ENCODE results near the gene MOGAT1.
A peak's percentile ranks its signal among the peaks of the same experiment; 100 is the strongest.
"Not testable (repeated sequence)": the region's sequence is repeated elsewhere in the genome, so short reads cannot be mapped to it uniquely, and the experiment has no call there.

Gene MOGAT1

DNA sequence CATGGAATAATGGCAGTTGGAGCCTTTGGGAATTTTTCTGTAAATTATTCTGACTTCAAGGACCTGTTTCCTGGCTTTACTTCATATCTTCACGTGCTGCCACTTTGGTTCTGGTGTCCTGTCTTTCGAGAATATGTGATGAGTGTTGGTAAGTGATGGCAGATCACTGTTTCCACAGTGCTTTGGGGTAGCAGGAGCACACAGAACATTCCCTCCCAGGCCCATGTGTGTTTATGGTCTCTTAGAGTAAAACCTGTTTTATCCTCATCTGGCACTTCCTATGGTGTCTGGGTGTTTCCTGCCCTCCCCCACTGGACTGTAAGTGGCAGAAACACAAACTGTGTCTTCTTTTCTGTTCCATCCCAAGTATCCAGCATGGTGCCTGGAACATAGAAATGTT is 17.9 kb downstream of the MOGAT1 start:
- no peak for ATAC-seq (replicated peaks)
- DNase-seq, result no peak
- H3K4me1 Mint-ChIP-seq, result peaks cover 0 to 5% of the 10 kb centered on the region in 2 donors
- no peak overlapping the region for H3K27ac Mint-ChIP-seq
- H3K36me3 Mint-ChIP-seq, result no peaks in the 10 kb centered on the region
- no peak overlapping the region for H3K4me3 Mint-ChIP-seq
- no peaks in the 10 kb centered on the region for H3K9me3 Mint-ChIP-seq
- H3K27me3 Mint-ChIP-seq, result peaks cover 0 to 8% of the 10 kb centered on the region in 2 donors

DNA sequence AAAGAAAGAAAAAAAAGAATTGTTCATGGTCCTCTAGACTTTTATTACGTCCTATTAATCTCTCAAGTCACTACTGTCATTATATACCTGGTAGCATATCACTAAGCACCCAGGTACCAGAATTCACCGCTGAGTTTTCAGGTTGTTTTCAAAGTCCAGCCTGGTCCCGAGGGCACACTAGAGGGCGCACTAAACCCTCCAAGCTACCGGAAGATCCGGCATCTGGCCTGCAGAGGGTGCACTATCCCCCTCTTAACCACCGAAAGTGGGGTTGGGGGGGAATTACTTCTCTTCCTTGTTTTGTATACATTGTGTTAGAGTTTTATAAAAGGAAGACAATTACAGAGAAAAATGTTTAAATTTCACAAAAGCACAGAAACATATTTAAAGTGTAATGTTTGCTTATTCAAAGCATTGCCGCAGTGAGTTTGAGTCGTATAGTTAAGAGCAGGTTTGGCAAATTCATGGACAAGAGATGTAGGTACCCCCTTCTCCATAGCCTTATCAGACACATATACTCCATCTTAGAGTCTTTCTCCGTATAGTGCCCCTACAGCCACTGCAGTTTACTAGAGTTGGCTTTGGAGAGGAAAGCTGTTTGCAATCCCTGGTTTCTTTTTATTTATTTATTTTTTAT is 19.2 kb downstream of the MOGAT1 start:
- Mint-ChIP-seq H3K4me3 (peak overlapping the region in 1 of 2 donors; percentile 32), H3K27me3 (peaks cover 0 to 8% of the 10 kb centered on the region in 2 donors), H3K36me3 (no peaks in the 10 kb centered on the region), H3K27ac (no peak overlapping the region), H3K9me3 (no peaks in the 10 kb centered on the region), H3K4me1 (peaks cover 0 to 5% of the 10 kb centered on the region in 2 donors)
- ATAC-seq (replicated peaks), result peak; percentile 98
- peak; percentile 58 for DNase-seq

DNA sequence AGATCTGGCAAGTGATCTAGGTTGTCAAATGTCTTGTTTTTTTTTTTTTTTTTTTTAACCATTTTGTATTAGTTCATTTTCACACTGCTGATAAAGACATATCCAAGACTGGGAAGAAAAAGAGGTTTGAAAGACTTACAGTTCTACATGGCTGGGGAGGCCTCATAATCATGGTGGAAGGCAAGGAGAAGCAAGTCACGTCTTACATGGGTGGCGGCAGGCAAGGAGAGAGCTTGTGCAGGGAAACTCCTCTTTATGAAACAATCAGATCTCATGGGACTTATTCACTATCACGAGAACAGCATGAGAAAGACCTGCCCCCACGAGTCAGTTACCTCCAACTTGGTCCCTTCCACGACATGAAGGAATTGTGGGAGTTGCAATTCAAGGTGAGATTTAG is 22.0 kb downstream of the MOGAT1 start:
- not testable (repeated sequence) for ATAC-seq (replicated peaks); H3K27ac Mint-ChIP-seq; H3K4me3 Mint-ChIP-seq; H3K27me3 Mint-ChIP-seq; DNase-seq; H3K9me3 Mint-ChIP-seq; H3K36me3 Mint-ChIP-seq; H3K4me1 Mint-ChIP-seq

DNA sequence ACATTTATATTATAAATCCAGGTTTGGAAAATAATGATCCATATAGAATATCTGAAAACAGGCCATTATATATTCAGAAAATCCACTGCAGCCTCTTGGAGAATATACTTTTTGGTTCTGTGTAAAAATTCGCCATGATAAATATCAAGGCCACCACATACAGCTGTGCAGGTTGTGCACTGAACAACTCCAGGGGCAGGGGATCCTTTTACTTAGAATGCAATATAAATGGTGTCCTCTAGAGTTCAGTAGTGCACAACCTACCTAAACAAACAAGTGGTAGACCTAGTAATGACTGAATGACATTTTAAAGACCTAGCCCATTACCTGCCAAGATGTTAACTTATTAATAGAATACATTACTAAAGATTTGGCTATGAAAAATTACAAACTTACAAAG is 22.4 kb downstream of the MOGAT1 start:
- Mint-ChIP-seq H3K27me3 (no peaks in the 10 kb centered on the region), H3K9me3 (no peaks in the 10 kb centered on the region), H3K36me3 (no peaks in the 10 kb centered on the region), H3K27ac (no peak overlapping the region), H3K4me1 (peaks cover 0 to 5% of the 10 kb centered on the region in 2 donors), H3K4me3 (no peak overlapping the region)
- DNase-seq (no peak), ATAC-seq (replicated peaks) (peak in 1 of 2 donors; percentile 36)

DNA sequence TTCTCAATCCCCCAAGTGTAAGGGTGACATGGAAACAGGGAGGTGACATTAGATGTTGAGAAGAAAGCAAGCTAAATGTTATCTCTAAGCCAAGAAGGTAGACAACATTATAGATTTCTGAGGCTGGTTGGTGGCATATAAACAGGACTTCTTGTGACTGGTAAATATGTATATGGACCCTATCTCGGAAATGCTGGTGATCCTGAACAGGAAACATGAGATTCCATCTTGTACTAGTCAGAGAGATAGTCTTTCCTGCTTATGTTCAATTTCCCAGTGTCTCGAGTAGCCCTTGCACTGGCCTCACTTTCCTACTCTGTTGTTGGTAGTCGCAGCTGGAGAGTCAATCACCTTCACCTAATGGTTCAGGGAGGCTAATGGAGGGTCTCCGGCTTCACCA is 26.8 kb downstream of the MOGAT1 start:
- Mint-ChIP-seq H3K36me3 (no peaks in the 10 kb centered on the region), H3K4me1 (peaks cover 0 to 7% of the 10 kb centered on the region in 2 donors), H3K4me3 (no peak overlapping the region), H3K27ac (no peak overlapping the region), H3K27me3 (peaks cover 14 to 15% of the 10 kb centered on the region in 2 donors), H3K9me3 (no peaks in the 10 kb centered on the region)
- ATAC-seq (replicated peaks) (no peak), DNase-seq (no peak)

DNA sequence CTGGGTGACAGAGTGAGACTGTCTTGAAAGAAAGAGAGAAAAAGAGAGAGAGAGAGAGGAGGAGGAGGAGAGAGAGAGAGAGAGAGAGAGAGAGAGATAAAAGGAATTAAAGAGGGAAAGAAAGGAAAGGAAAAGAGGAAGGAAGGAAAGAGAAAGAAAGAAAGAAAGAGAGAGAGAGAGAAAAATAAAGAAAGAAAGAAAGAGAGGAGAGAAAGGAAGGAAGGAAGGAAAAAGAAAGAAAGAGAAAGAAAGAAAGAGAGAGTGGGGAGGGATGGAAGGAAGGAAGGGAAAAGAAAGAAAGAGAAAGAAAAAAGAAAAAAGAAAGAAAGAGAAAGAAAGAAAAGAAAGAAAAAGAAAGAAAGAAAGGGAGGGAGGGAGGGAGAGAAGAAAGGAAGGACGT is 29.8 kb downstream of the MOGAT1 start:
- ATAC-seq (replicated peaks), result no peak
- DNase-seq, result no peak
- Mint-ChIP-seq H3K4me1 (peaks cover 0 to 7% of the 10 kb centered on the region in 2 donors), H3K9me3 (no peaks in the 10 kb centered on the region), H3K27ac (peak overlapping the region; percentile 48), H3K36me3 (no peaks in the 10 kb centered on the region), H3K27me3 (peaks cover 14 to 15% of the 10 kb centered on the region in 2 donors), H3K4me3 (no peak overlapping the region)

DNA sequence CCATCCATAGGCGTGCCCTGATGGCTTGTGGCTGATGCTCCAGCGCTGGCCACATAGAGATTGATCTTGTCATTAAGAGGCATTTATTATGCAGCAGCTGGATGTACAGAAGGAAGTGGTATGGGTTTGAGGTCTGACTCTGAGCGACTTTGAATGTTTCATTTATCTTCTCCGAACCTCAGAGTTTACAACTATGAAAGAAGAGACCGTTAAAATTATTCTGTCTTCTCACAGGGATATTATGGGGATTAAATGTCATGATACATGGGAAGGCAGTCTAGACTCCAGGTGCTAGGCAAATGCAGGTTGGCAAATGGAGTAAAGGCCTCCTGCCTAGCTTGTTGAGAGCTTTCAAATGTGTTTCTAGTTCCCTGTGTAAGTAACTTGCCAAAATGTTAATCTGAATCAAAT is 30.3 kb downstream of the MOGAT1 start:
- ATAC-seq (replicated peaks) (no peak), DNase-seq (no peak)
- Mint-ChIP-seq H3K9me3 (no peaks in the 10 kb centered on the region), H3K27ac (no peak overlapping the region), H3K36me3 (no peaks in the 10 kb centered on the region), H3K4me3 (no peak overlapping the region), H3K4me1 (peaks cover 0 to 7% of the 10 kb centered on the region in 2 donors), H3K27me3 (peaks cover 14 to 15% of the 10 kb centered on the region in 2 donors)

DNA sequence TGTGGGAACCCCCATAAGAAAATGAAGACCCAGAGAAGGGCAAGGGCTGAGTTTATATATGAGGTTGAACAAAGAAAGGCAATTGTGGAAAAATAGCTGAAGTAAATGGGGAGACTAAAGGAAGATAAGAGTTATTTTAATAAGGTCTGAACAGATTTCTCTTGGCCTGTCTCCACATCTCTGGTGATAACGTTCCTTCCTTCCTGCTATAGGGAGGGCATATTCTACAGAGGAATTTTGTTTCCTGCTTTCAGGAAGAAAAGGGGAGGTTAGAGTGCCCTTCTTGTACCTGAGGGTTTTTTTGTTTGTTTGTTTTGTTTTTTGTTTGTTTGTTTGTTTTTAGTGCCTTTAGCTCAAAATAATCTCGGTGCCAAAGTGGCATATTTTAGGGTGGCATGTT is 31.6 kb downstream of the MOGAT1 start:
- H3K36me3 Mint-ChIP-seq, result no peaks in the 10 kb centered on the region
- no peak for ATAC-seq (replicated peaks)
- no peaks in the 10 kb centered on the region for H3K9me3 Mint-ChIP-seq
- H3K4me1 Mint-ChIP-seq, result peaks cover 7 to 12% of the 10 kb centered on the region in 2 donors
- no peak overlapping the region for H3K4me3 Mint-ChIP-seq
- DNase-seq, result no peak
- H3K27me3 Mint-ChIP-seq, result peaks cover 14 to 15% of the 10 kb centered on the region in 2 donors
- H3K27ac Mint-ChIP-seq, result no peak overlapping the region

DNA sequence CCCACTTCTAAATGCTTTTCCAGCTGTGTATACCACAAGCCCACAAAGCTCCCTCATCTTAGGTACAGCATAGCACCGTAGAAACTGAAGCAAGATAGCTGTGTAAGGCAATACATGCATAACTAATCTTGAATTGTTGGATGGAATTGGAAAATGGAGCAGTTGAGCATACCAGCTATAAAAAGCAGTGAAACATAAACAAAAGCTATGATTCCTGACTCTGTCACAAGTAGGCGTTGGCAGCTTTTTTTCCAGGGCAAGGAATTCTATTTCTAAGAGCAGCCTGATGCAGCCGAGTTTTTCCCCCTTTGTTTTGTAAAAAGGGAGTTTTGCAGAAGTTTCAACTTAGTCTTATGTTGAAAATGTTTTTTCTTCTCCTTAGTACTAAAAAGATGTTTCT is 32.4 kb downstream of the MOGAT1 start:
- DNase-seq, result no peak
- Mint-ChIP-seq H3K27ac (no peak overlapping the region), H3K27me3 (peaks cover 14 to 15% of the 10 kb centered on the region in 2 donors), H3K4me3 (no peak overlapping the region), H3K36me3 (no peaks in the 10 kb centered on the region), H3K9me3 (no peaks in the 10 kb centered on the region), H3K4me1 (peaks cover 7 to 13% of the 10 kb centered on the region in 2 donors)
- ATAC-seq (replicated peaks), result no peak

DNA sequence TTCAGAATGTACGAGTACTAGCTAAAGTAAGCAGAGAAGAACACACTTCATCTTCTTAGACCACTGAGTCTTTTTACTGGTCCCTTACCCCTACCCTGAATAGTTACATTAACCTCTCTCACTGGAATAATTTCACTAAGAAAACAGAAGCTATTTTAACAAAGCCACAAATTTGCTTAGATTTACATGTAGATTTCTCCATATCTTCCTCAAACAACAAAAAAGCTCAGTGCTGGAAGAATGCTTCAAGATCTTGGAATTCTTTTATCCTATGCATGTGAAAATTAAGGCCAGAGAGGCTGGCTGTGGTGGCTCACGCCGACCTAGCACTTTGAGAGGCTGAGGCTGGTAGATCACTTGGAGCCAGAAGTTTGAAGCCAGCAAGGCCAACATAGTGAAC is 35.2 kb downstream of the MOGAT1 start:
- no peak for ATAC-seq (replicated peaks)
- no peak for DNase-seq
- peaks cover 13 to 20% of the 10 kb centered on the region in 2 donors for H3K4me1 Mint-ChIP-seq
- H3K36me3 Mint-ChIP-seq, result no peaks in the 10 kb centered on the region
- no peak overlapping the region for H3K27ac Mint-ChIP-seq
- no peak overlapping the region for H3K4me3 Mint-ChIP-seq
- H3K9me3 Mint-ChIP-seq, result no peaks in the 10 kb centered on the region
- H3K27me3 Mint-ChIP-seq, result peaks cover 5 to 12% of the 10 kb centered on the region in 2 donors

DNA sequence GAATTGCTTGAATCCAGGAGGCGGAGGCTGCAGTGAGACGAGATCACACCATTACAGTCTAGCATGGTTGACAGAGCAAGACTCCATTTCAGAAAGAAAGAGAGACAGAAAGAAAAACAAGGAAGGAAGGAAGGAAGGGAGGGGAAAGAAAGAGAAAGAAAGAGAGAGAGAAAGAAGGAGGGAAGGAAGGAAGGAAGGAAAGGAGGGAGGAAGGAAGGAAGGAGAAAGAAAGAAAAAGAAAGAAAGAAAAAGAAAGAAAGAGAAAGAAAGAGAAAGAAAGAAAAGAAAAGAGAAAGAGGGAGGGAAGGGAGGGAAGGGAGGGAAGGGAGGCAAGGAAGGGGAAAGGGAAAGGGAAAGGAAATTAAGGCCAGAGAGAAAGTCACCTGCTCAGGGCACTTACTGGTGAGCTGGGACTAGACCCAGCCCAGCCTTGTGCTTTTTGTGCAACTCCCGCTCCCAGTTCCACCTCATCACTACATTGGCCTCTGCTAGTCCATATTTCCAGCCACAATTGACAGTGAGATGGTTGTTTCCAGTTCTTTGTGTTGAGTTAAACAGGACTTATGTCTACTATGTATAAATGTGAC is 35.7 kb downstream of the MOGAT1 start:
- Mint-ChIP-seq H3K27me3 (peaks cover 0 to 6% of the 10 kb centered on the region in 2 donors), H3K4me3 (no peak overlapping the region), H3K36me3 (no peaks in the 10 kb centered on the region), H3K27ac (peak overlapping the region; percentile 53), H3K4me1 (peaks cover 13 to 15% of the 10 kb centered on the region in 2 donors), H3K9me3 (no peaks in the 10 kb centered on the region)
- ATAC-seq (replicated peaks) (peak in 1 of 2 donors; percentile 4), DNase-seq (no peak)

DNA sequence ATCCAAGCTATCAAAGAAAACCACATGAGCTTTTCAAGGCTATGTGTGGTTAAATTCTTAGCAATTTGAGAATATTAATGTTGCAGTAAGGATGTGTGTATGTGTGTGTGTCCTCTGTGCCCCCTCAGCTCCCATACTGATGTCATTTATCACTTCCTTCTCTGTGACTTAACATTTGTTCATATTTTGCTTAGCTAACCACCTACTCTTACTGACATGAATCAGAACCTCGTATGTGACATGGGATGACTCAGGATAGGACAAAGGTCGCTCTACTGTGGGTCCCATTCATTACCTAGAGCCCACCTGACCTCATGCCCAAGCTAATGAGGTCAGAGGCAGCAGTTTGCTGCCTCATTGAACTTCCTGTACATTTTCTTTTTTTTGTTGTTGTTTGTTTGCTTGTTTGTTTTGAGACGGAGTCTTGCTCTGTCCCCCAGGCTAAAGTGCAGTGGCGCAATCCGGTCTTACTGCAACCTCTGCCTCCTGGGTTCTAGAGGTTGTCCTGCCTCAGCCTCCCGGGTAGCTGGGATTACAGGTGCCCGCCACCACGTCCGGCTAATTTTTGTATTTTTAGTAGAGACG is 36.3 kb downstream of the MOGAT1 start:
- Mint-ChIP-seq H3K4me1 (peaks cover 13 to 15% of the 10 kb centered on the region in 2 donors), H3K4me3 (no peak overlapping the region), H3K9me3 (no peaks in the 10 kb centered on the region), H3K36me3 (no peaks in the 10 kb centered on the region), H3K27me3 (peaks cover 0 to 5% of the 10 kb centered on the region in 2 donors), H3K27ac (peak overlapping the region; percentile 69)
- ATAC-seq (replicated peaks) (peak; percentile 73 to 74), DNase-seq (no peak)

DNA sequence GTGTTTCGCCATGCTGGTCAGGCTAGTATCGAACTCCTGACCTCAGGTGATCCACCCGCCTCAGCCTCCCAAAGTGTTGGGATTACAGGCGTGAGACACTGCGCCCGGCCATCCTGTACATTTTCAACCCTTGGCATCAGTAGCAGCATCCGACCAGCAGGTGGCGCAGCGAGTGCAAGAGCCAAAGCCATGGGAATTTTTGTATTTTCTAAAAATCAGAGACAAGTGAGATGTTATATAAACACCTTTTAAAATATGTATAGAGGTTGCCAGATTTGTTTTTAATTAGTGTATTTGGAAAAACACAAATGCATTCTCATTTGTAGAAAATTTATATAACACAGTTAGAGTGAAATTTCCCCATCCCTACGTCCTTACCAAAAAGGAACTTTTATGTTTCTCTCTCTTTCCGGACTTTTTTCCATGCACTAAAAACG is 36.8 kb downstream of the MOGAT1 start:
- H3K27me3 Mint-ChIP-seq, result peaks cover 0 to 5% of the 10 kb centered on the region in 2 donors
- H3K4me3 Mint-ChIP-seq, result no peak overlapping the region
- ATAC-seq (replicated peaks), result peak; percentile 54 to 64
- no peaks in the 10 kb centered on the region for H3K36me3 Mint-ChIP-seq
- H3K9me3 Mint-ChIP-seq, result no peaks in the 10 kb centered on the region
- H3K27ac Mint-ChIP-seq, result peak overlapping the region; percentile 69
- peak; percentile 46 for DNase-seq
- peaks cover 13 to 15% of the 10 kb centered on the region in 2 donors for H3K4me1 Mint-ChIP-seq

DNA sequence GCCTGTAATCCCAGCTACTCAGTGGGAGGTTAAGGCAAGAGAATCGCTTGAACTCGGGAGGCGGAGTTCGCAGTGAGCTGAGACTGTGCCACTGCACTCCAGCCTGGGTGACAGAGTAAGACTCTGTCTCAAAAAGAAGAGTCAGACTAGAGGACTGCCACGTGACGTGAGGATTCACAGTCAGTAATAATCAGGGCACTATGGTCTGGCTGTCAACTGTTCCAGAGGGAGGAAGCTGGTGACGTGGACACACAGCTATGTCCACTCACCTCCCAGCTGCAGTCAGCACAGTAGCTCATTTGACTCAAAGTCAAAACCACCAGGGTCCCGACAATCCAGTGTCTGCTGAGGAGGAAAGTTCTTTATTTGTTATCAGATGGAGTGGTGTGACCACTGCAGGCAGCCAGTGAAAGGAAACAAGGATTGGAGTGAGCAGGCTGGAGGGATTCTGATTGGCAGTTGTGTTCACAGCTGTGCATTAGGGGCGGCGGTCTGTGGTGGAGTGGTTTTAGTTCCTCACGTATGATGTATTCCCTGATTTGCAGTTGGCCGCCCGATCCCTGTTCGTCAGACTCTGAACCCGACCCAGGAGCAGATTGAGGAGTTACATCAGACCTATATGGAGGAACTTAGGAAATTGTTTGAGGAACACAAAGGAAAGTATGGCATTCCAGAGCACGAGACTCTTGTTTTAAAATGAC is 37.9 kb downstream of the MOGAT1 start:
- Mint-ChIP-seq H3K27ac (no peak overlapping the region), H3K27me3 (peaks cover 0 to 5% of the 10 kb centered on the region in 2 donors), H3K4me3 (peak overlapping the region; percentile 18 to 58), H3K9me3 (no peaks in the 10 kb centered on the region), H3K36me3 (no peaks in the 10 kb centered on the region), H3K4me1 (peaks cover 13 to 15% of the 10 kb centered on the region in 2 donors)
- DNase-seq (peak; percentile 11), ATAC-seq (replicated peaks) (peak; percentile 69 to 70)
